DND-41 (cell line): Measurements from ENCODE around the gene ABCA3.

Experiments used
- ATAC-seq: fragments of 200-7000 bp; cut with Tn5 transposase; 3 replicates; pipeline ENCODE4 v1.9.1; 2021; ENCODE audit warnings: low read depth; ENCODE audit not compliant: insufficient read depth
- DNase-seq: peaks from one replicate; pipeline ENCODE4 v3.0.0-alpha.2; 2020
- H2AFZ ChIP-seq: 2 replicates; pipeline ENCODE4 v1.6.0; 2012; ENCODE audit warnings: low read depth, low read length
- H3K27ac ChIP-seq: 2 replicates; pipeline ENCODE4 v1.5.1; 2012; ENCODE audit warnings: low read length, inconsistent platforms
- H3K27me3 ChIP-seq: fragments of 200-600 bp; sonication (generic); 2 replicates; pipeline ENCODE4 v1.6.0; 2012; ENCODE audit warnings: low read length, mild to moderate bottlenecking, inconsistent platforms; ENCODE audit not compliant: insufficient read depth, poor library complexity
- H3K36me3 ChIP-seq: 2 replicates; pipeline ENCODE4 v1.5.1; 2012; ENCODE audit warnings: low read length, inconsistent platforms; ENCODE audit not compliant: insufficient read depth
- H3K4me1 ChIP-seq: 2 replicates; pipeline ENCODE4 v1.5.1; 2012; ENCODE audit warnings: mild to moderate bottlenecking, low read length; ENCODE audit not compliant: insufficient read depth
- H3K4me2 ChIP-seq: 2 replicates; pipeline ENCODE4 v1.6.0; 2012; ENCODE audit warnings: mild to moderate bottlenecking, moderate library complexity, low read length, inconsistent platforms; ENCODE audit not compliant: insufficient read depth
- H3K4me3 ChIP-seq, 2 experiments: fragments of 200-600 bp in 1 of 2; shearing (Covaris generic) in 1 of 2; 2 replicates each; pipeline ENCODE4 v1.5.1; 2012 to 2016; ENCODE audit warnings: inconsistent platforms in 2 of 2, low read length in 2 of 2, mild to moderate bottlenecking in 2 of 2, low read depth in 1 of 2, moderate library complexity in 1 of 2
- H3K79me2 ChIP-seq: 2 replicates; pipeline ENCODE4 v1.6.0; 2012; ENCODE audit warnings: low read length, inconsistent platforms; ENCODE audit not compliant: insufficient read depth
- H3K9ac ChIP-seq: 2 replicates; pipeline ENCODE4 v1.6.0; 2012; ENCODE audit warnings: low read depth, mild to moderate bottlenecking, inconsistent platforms, low read length, moderate library complexity
- H3K9me3 ChIP-seq: 2 replicates; pipeline ENCODE4 v1.5.1; 2012; ENCODE audit warnings: low read length, moderate library complexity, mild to moderate bottlenecking, inconsistent platforms; ENCODE audit not compliant: insufficient read depth, severe bottlenecking
- H4K20me1 ChIP-seq: 2 replicates; pipeline ENCODE4 v1.6.0; 2012; ENCODE audit warnings: low read length; ENCODE audit not compliant: insufficient read depth
- CTCF ChIP-seq: IDR thresholded peaks from 2 replicates; pipeline ENCODE4 v1.5.1; 2012; ENCODE audit warnings: borderline replicate concordance, low read length, moderate library complexity, mild to moderate bottlenecking; ENCODE audit not compliant: poor library complexity, severe bottlenecking; ENCODE audit errors: extremely low read depth
- EZH2 ChIP-seq: IDR thresholded peaks from 3 replicates; pipeline ENCODE4 v1.6.1; 2012; ENCODE audit warnings: borderline replicate concordance, low read depth, mild to moderate bottlenecking, moderate library complexity, low read length, inconsistent platforms; ENCODE audit not compliant: severe bottlenecking

The ABCA3 gene

GRCh38 chr16:2230376-2230775, 110.2 kb downstream of the ABCA3 start:
- no peak overlapping the region for H3K9ac ChIP-seq
- DNase-seq (no peak), ATAC-seq (no peak)
- H3K36me3 ChIP-seq = peaks cover 87% of the 10 kb centered on the region
- no peaks in the 10 kb centered on the region for H3K27me3 ChIP-seq
- H2AFZ ChIP-seq = no peak overlapping the region
- H3K79me2 ChIP-seq = peaks cover 43% of the 10 kb centered on the region
- no peaks in the 10 kb centered on the region for H3K9me3 ChIP-seq
- TF ChIP-seq CTCF (no peak), EZH2 (no peak)
- H3K4me3 ChIP-seq = no peak overlapping the region
- H3K4me1 ChIP-seq = 0 out of 2 replicates have a peak, but pooled peaks cover 2% of the 10 kb centered on the region
- peaks cover 68% of the 10 kb centered on the region for H4K20me1 ChIP-seq
- H3K4me2 ChIP-seq = no peak overlapping the region
- no peak overlapping the region for H3K27ac ChIP-seq

- Histone ChIP-seq H3K36me3 (peaks cover 81% of the 10 kb centered on the region), H3K4me2 (no peak overlapping the region), H3K27me3 (no peaks in the 10 kb centered on the region), H3K79me2 (peaks cover 50% of the 10 kb centered on the region), H3K4me1 (peaks cover 8% of the 10 kb centered on the region), H4K20me1 (peaks cover 66% of the 10 kb centered on the region), H2AFZ (no peak overlapping the region), H3K4me3 (no peak overlapping the region), H3K27ac (no peak overlapping the region), H3K9me3 (no peaks in the 10 kb centered on the region), H3K9ac (no peak overlapping the region)
- DNase-seq (no peak), ATAC-seq (no peak)
- TF ChIP-seq EZH2 (no peak), CTCF (no peak)
Observed at GRCh38 chr16:2229632-2230250, 110.8 kb downstream of the ABCA3 start.

- peaks cover 64% of the 10 kb centered on the region for H4K20me1 ChIP-seq
- no peaks in the 10 kb centered on the region for H3K9me3 ChIP-seq
- TF ChIP-seq CTCF = no peak
- TF ChIP-seq EZH2 = no peak
- peaks cover 56% of the 10 kb centered on the region for H3K79me2 ChIP-seq
- no peak overlapping the region for H2AFZ ChIP-seq
- no peak overlapping the region for H3K9ac ChIP-seq
- ATAC-seq (no peak), DNase-seq (no peak)
- H3K27me3 ChIP-seq = no peaks in the 10 kb centered on the region
- no peak overlapping the region for H3K4me2 ChIP-seq
- H3K36me3 ChIP-seq = peaks cover 75% of the 10 kb centered on the region
- H3K4me3 ChIP-seq = no peak overlapping the region
- no peak overlapping the region for H3K27ac ChIP-seq
- H3K4me1 ChIP-seq = peaks cover 15% of the 10 kb centered on the region
Observed at GRCh38 chr16:2229091-2229490, 111.4 kb downstream of the ABCA3 start.

- no peak overlapping the region for H3K27ac ChIP-seq
- peaks cover 57% of the 10 kb centered on the region for H4K20me1 ChIP-seq
- H3K4me3 ChIP-seq = no peak overlapping the region
- H2AFZ ChIP-seq = no peak overlapping the region
- peaks cover 67% of the 10 kb centered on the region for H3K36me3 ChIP-seq
- peaks cover 16% of the 10 kb centered on the region for H3K4me1 ChIP-seq
- no peaks in the 10 kb centered on the region for H3K27me3 ChIP-seq
- peaks cover 62% of the 10 kb centered on the region for H3K79me2 ChIP-seq
- DNase-seq (no peak), ATAC-seq (no peak)
- no peaks in the 10 kb centered on the region for H3K9me3 ChIP-seq
- no peak overlapping the region for H3K9ac ChIP-seq
- H3K4me2 ChIP-seq = no peak overlapping the region
- TF ChIP-seq EZH2 (no peak), CTCF (no peak)
Observed at GRCh38 chr16:2228161-2228824, 112.2 kb downstream of the ABCA3 start.
